Stimulated activated CD4-positive, alpha-beta T cell treated with anti-CD3 and anti-CD28 coated beads, Interleukin-4, amount 100 ng/mL, for 24 hours (primary cell): ENCODE data around the gene SLC19A3.
"Not testable (repeated sequence)": the region's sequence is repeated elsewhere in the genome, so short reads cannot be mapped to it uniquely, and the experiment has no call there.

Source experiments
- DNase-seq: peaks from one replicate; pipeline ENCODE4 v3.0.0-alpha.2; 2020

Gene SLC19A3

GRCh38 chr2:227701556-227701955 lies 16.3 kb downstream of the SLC19A3 start:
- no peak for DNase-seq

DNA sequence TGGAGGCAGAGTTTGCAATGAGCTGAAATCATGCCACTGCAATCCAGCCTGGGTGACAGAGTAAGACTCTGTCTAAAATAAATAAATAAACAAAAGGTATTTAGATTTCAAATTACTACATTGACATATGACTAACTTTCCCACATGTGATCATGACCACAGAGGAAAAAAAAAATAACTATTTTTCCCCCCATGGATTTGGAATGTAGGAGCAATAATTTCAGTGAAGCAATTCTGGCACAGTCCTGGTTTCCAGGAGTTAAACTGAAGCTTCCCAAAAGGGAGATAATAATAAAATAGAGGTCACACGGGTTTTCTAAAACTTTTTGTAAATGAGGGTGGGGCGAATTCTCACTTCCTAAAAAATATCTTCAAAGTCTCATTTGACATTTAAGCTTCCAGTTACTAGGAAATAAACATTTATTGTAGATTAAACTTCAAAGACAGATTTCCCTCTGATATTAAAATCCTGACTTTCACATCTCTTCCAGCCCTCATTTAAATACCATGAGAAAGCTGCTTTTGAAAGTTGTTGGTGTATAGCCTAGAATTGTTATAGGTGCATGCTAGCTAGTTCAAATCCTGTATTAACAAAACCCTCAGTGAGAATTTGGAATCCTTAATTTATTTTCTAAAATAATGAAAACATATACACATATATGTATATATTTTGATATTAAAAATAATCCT lies 20.7 kb downstream of the SLC19A3 start:
- no peak for DNase-seq

GRCh38 chr2:227687189-227687588 lies 30.6 kb downstream of the SLC19A3 start:
- no peak for DNase-seq

GRCh38 chr2:227684258-227684657 lies 33.6 kb downstream of the SLC19A3 start:
- DNase-seq = no peak

GRCh38 chr2:227677928-227678327 lies 39.9 kb downstream of the SLC19A3 start:
- no peak for DNase-seq

GRCh38 chr2:227674485-227674884 lies 43.3 kb downstream of the SLC19A3 start:
- no peak for DNase-seq

GRCh38 chr2:227673620-227674019 lies 44.2 kb downstream of the SLC19A3 start:
- not testable (repeated sequence) for DNase-seq

DNA sequence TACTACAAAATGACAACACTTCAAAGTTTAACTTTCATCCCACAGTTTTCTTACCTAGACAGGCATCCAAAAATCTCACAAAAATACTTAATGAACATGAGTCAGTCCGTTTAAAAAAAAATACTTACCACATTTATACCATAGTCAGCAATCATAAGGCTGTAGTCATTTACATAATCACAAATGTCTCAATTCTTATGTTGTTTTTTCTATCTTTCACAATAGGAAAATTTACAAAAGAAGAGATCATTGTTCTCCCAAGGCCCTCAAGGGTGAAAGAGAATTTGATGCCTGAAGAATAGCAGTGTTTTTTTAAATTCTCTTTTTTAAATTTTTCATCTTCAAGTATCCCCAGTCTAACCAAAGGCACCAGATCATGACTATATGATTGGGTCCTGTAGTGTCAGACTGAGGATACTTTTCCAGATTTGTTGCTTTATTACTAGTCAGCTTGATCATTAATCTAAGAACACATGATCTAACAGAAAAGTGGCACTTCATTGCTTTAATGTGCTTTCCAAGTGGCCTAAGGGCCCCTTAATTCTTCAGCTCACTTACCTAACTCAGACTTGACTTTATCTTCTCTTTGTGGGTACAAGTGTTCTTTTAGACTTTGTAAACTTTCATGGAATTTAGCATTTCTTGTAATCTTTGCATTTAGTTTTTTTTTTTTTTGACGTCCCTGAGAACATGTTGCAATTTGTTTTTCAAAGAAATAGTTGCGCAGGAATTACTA lies 46.5 kb downstream of the SLC19A3 start:
- no peak for DNase-seq

DNA sequence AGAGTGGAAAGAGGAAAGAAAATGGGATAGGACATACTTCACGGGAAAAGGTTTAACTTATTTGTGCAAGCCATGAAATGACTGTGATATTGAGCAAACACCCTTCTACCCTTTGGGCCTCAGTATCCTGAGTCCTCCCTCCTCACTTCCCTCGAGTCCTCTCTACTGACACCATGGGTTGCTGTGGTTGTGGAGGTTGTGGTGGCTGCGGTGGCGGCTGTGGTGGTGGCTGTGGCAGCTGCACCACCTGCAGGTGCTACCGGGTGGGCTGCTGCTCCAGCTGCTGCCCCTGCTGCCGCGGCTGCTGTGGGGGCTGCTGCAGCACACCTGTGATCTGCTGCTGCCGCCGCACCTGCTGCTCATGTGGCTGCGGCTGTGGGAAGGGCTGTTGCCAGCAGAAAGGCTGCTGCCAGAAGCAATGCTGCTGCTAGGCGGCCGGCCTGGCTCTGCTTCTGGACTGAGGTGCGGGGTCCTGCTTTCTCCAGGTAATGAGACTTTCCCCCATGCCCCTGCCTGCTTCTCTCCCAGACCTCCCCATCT lies 51.1 kb downstream of the SLC19A3 start, which contains the start of gene SCYGR5:
SCYGR5 (plus strand) TSS at position 174 of the 540 bp plus-strand sequence; CDS start at position 174, 0 bp downstream.
- DNase-seq = not testable (repeated sequence)

DNA sequence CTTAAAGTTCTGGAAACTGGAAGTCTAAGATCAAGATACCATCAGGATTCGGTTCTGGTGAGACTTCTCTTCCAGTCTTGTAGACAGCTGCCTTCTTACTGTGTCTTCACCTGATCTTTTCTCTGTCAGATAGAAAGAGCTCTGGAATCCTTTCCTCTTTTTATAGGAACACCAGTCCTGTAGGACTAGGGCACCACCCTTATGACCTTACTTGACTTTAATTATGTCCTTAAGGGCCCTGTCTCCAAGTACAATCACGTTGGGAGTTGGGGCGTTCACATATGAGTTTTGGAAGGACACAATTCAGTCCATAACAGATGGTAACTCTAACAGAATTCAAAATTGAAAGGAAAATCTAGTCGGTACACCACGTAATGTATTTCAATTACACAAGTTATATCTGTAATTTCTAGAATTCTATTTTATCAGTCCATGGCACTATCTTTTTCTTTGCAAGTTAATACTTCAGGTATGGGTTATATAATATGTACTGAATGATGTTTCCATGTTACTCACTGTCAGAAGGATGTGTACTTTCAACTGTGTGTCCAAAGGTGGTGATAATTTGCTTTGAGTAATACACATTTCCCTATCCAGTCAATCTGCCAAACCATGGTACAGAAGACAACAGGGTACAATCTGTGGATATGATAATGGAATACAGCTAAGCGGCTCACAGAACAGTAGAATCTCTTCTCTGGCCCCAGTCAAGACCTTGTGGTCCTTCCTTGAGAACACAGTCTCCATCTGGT lies 52.5 kb downstream of the SLC19A3 start:
- no peak for DNase-seq

DNA sequence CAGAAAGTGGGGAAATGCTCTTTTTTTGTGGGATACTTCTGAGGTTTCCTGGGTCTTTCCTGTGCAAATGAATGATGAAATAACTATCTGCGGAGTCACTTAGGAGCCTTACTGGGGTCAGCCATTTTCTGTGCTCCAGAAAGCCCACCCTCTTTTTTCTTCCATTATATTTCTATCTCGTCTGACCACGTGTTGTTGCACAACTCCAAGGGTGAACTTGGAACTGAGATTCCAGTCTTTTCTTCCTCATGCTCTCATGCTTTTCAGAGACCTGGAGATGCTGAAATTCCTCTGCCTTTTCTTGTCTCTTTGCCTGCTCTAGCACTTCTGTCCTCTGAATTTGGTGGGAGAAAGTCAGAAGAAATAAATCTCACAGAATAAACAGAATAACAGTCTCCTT lies 56.0 kb downstream of the SLC19A3 start:
- no peak for DNase-seq

- no peak for DNase-seq
Observed at GRCh38 chr2:227661025-227661649, 56.7 kb downstream of the SLC19A3 start.

DNA sequence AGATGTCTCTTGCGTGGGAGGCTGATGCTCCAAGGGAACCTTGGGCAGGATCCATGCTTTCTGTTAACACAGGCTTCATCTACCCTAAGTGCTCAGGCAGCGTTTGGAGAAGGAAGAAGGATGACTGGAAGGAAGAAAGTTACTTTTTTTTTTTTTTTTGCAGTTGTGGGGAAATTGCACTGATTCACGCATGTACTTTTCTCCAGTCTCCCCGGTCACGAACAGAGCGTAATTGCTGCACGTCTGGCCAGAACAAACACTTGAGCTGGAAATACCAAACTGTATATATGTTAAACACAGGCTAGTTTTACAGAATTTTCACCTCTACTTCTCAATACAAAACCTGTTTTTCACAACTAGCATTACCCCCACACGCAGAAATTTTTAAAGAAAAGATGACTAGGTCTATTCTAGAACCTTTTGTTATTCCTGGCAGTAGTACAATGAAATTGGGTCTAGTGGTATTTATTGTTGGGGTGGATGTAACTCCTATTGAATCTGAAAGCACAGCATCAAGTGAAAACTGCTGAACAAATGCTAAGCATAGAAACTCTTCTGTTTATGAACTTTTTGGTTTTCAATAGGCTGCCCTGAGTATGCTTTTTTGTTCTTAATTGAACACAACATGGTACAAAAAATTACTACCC lies 60.5 kb downstream of the SLC19A3 start:
- no peak for DNase-seq

DNA sequence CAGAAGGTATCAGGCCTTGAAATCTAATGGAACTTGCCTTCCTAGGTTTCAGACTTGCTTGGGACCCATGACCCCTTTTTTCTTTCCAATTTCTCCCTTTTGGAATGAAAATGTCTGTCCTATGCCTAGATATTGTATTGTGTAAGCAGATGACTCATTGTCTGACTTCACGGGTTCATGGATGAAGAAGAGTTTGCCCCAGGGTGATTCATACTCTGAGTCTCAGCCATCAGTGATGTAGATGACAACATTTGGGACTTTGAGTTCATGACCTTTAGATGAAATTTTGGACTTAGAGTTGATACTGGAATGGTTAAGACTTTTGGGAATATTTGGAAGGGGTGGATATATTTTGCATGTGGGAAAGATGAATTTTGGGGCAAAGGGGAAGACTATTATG lies 62.4 kb downstream of the SLC19A3 start:
- no peak for DNase-seq

GRCh38 chr2:227654426-227654825 lies 63.4 kb downstream of the SLC19A3 start:
- no peak for DNase-seq

DNA sequence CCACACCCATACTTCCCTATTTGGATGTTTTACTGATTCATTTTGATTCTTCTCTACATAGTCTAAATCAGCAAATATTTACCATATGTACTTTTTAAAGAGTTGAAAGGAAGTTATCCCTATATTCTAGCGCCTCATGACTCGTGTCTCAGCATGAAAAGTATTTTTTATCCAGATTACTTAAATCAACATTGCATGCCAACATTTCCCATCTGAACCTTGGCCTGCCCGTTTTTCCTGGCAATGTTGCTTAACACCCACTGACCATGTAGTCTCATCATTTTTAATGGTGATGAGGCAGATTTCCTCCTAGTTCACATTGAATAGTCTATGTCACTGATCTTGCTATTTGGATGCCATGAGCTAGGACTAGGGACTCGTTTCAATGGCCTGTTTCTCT lies 64.4 kb downstream of the SLC19A3 start:
- no peak for DNase-seq

- no peak for DNase-seq
Observed at GRCh38 chr2:227643990-227644551, 73.8 kb downstream of the SLC19A3 start.

DNA sequence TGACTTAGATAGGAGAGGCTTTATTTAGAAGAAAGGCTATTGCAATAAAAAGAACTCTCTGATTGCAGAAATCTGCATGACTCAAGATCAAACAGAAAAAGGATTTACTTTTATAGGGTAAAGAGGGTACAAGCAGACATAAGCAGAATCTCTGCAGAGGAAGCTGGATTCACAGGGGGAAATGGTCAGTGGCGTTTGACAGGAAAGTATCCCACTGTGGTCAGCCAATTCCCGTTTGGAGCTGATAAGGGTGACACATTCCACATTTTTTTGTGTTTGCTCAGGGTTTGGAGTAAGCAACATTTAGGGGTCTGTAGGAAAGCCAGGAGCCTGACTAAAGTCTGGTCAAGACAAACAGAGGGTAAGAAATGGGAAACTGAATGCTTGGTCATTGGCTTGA lies 75.2 kb downstream of the SLC19A3 start:
- no peak for DNase-seq

DNA sequence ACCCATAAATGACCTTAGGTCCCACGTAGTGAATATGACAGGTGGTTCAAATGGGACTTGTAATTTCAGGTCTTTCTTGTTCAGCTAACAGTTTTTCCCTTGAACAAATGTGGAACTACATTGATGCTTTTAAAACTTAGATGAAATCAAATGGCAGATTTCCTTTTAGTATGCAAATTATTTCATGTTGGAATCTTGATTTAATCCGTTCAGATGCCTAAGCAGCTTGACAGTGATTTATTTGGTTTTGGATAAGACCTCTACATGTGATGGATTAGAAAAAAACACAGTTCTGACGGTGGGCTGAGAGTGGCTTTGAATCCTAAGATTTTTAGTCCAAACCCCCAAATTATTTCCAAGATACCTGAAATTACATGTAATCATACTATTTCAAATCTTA lies 83.6 kb downstream of the SLC19A3 start:
- no peak for DNase-seq
